Measurements from ENCODE around the gene ZBTB7B. TPM values are rescaled to one million over a fixed set of nuclear protein-coding genes. Genes with fewer than 3 reads are reported as not detected.
A peak's percentile ranks its signal among the peaks of the same experiment; 100 is the strongest.

ZBTB7B gene
- total RNA-seq (2014; rRNA removed), result 18.9 and 19.5 TPM in 2 replicates
- polyA plus RNA-seq (2012), result 13.9 TPM

GRCh38 chr1:155002464-155003226, at the start of gene ZBTB7B:
ZBTB7B (plus strand) TSS chr1:155002802; CDS start chr1:155014661, 11,859 bp downstream.
- no peak for DNase-seq (ENCODE audit: low read depth)

DNA sequence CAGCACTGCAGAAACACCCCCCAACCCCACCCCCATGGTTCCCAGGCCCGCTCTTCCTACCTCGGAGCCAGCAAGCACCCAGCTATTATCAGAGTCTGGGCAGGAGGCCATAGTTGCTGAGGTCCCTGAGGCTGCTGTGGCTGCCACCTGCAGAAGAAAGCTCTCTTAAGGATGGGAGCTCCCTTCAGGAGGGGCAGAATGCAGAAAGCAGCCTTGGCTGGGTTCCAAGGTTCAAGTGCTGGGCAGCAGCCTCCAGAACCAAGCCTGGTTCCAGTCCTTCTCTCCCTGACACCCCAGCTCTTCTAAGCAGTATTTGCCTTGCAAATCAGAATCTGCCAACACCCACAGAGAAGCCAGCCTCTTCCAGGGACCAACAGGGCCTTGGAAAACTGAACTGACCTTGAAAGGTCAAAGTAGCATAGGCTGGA, 49.0 kb upstream of the ZBTB7B start:
- no peak for DNase-seq (ENCODE audit: low read depth)

GRCh38 chr1:154954541-154954940, 48.1 kb upstream of the ZBTB7B start:
- no peak for DNase-seq (ENCODE audit: low read depth)

GRCh38 chr1:154955039-154955717, 47.4 kb upstream of the ZBTB7B start:
- peak; percentile 89 for DNase-seq (ENCODE audit: low read depth)

DNA sequence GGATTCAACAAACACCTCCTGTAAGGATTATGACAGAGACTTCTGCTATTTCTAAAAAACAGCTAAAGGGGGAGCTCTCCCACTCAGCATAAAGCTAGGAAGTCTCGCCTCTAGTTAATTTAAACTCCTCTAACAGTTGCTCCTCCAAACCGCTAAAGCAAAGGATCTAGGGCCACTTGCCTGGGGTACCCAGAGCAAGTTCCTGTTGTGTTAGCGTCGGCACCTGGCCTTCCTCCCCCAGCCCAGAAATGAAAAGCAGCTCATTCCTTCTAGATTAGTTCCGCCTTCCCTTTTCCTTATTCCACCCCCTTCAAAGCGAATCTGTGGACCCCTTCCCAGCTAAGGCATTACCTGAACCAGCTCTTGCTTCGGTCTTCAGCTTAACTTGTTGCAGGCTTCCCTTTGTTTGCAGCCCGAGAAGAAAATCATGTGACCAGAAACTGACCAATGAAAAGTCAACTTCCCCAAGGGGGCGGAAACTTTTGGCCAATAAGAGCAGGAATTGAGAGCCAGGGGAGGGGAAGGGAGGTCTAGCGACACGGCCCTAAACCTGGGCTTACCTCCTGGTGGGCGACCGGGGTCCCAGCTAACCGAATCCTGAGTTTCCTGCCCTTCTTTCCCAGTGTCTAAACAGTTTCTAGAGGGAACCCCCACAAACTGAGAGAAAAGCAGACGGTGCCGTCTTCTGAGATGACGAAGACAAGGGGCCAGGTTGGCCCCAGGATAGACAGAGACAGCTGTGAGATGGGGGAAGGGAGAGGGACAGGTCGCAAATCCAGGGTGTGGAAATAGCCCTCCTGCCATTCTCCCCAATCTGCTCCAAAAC, 46.7 kb upstream of the ZBTB7B start, which contains the start of gene PBXIP1:
Gene PBXIP1, minus strand, starts transcription at position 382 of the 826 bp plus-strand sequence. CDS start 2,378 bp downstream, outside the sequence.
- peak; percentile 93 for DNase-seq (ENCODE audit: low read depth)

GRCh38 chr1:154956544-154956941, 46.1 kb upstream of the ZBTB7B start:
- no peak for DNase-seq (ENCODE audit: low read depth)

GRCh38 chr1:154957091-154957657, 45.4 kb upstream of the ZBTB7B start:
- DNase-seq (ENCODE audit: low read depth), result no peak

GRCh38 chr1:154958036-154958435, 44.6 kb upstream of the ZBTB7B start:
- no peak for DNase-seq (ENCODE audit: low read depth)

GRCh38 chr1:154958681-154959425, 43.7 kb upstream of the ZBTB7B start:
- no peak for DNase-seq (ENCODE audit: low read depth)

GRCh38 chr1:154959426-154959780, 43.2 kb upstream of the ZBTB7B start:
- DNase-seq (ENCODE audit: low read depth), result no peak

DNA sequence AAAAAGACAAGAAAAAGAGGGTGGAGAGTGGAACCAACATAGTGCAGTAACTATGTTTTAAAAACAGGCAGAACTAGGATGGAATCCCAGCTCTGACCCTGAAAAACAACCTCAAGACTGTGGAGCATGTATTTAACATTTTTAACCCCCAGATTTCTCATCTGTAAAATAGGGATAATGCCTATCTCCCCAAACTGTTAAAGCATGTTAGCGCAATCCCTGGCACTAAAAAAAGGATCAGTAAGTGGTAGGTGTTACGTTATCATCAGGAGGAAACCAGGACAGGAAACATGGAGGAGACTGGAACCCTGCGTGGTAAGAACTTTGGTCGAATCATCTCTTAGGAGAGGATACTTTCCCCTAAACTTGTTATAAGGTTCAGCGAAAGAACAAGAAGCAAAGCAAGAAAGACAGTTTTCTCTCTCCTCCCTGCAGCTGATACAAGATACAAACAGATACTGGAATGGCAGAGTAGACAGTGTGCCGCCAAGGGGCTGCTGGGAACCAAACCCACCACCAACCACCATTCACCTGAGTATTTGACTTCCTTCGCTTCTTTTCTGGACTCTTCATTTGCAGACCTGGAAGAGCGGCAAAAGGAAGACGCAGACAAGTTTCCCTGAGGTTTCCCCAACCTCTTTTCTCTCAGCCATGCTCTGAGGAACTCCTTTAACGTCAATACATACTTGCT, 42.0 kb upstream of the ZBTB7B start:
- no peak for DNase-seq (ENCODE audit: low read depth)

DNA sequence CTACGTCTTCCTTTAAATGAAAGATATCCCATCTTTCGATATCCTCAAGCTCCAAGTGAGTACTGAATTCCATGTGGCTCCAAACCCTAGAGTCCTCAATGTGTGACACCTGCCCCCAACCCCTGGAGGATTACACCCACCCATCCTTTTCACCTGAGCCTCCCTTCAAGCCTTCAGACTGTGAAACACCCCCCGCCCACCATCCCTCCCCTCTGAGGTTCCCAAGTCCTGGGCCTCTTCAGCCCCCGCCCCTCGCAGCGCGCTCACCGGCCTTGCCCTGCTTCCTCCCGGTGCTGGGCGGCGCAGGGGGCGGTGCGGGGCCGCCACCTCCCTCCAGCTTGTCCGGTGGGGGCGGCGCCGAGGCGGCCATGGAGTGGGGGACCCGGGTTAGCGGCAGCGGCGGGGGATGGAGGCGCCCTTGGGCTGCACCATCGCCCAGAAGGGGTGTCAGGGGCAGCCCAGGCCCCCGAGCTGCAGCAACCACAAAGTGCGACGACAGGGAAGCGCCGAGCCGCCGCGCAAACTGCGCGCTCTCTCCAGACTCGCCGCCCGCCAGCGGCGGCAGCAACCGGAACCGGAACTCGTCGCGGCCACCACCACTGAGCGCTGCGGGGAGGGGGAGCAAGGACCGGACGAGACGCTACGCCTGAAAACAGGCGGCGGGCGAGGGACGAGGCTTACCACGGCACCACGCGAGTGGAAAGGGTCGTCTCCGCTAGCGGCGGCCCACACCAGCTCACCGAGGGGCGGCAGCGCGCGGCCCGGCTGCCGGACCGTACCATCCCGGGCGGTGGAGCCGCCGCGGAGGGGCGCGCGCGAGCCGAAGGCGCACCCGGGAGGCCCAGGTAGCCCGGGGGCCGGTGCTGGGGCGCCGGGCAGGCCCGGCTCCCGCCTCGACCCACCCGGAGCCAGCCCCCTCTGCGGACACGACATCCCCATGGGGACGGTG, 41.1 kb upstream of the ZBTB7B start, which contains the start of gene PYGO2:
Gene PYGO2, minus strand, starts transcription at position 576 of the 949 bp plus-strand sequence. Its CDS starts 206 bp downstream, at position 370.
- DNase-seq (ENCODE audit: low read depth), result peak; percentile 73

DNA sequence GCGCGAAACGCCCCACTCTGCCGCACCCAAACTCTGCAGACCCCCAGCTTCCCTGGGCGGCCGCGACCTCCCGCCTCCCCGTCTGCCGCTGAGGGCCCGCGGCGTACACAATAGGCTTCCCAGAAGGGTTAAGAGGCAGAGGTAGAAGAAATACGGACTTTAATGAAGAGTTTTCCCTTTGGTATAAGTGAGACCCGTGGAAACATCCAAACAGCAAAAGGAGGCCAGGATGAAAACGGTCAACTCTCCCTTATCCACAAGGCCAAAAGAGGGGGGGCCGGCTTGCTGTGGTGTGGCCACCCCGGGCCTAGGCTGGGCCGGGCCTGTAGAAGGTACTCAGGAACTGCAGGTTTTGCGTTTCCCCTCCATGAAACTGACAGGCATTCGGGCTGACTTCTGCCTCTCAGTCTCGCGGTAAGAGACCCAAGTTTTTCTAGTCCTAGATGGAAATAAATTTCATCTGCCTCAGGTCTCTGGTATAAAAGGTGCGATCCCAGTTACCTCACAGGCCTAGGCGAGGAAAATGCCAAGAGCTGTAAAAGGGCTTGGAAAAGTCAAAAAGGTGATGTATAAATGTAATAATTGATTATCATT, 40.3 kb upstream of the ZBTB7B start:
- peak; percentile 27 for DNase-seq (ENCODE audit: low read depth)

DNA sequence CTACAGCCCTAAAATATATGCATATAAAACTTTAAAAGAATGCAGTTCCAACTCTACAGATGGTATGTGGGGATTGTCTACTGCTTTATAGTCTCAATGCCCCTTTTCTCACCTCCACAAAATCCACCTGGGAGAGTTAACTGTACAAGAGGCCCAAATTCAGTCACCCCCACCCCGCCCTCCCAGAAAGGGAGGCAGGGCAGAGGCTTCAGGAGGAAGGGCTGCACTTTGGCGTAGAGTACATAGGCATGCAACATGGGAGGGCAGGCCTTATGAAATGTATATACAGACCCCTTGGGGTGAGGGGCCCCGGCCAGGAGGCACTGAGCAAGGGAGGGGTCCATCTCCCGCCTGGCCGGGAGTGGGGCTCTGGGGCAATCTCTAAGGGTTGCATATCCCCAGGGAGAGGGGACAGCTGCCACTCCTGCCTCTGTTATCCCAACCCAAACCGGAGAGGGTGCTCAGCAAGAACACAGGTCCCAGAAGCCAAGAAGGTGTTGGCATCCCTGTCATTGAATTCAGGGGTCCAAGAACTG, 39.7 kb upstream of the ZBTB7B start:
- no peak for DNase-seq (ENCODE audit: low read depth)

DNA sequence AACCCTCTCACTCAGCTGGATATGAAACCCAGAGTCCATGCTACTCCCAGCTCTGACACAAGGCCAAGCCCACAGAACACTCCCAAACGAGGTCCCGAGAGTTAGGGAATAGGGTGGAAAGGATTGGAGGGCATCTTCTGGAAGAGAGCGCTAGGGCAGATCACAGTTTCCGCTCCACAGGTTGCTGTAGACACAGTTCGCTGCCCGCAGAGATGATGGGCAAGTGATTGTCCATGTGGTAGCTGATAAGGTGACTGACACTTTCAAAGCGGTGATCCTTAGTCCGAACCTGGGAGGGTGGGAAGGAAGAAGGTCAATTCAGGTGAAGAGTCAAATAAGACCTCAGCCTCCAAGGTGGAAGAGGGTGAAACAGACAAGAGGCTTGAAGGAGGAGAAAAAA, 39.0 kb upstream of the ZBTB7B start:
- no peak for DNase-seq (ENCODE audit: low read depth)

GRCh38 chr1:154964359-154964758, 38.2 kb upstream of the ZBTB7B start:
- no peak for DNase-seq (ENCODE audit: low read depth)

DNA sequence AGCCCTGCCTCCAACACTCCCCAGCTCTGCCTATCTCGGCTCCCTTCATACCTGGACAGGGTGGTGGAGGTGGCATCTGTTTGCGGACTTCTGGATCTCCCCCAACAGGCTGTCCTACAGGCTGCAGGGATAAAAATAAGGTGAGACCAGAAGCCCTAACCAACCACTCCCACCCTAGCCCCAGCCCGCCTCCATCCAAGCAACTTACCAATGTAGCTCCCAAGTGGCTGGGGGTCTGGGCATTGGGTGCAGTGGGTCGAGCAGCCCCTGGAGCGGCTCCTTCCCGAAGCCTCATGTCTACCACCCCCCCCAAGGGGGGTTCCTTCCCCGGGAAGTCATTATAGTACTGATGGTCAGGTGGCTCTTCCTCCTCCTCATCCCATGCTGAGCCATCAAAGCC, 36.5 kb upstream of the ZBTB7B start:
- no peak for DNase-seq (ENCODE audit: low read depth)

DNA sequence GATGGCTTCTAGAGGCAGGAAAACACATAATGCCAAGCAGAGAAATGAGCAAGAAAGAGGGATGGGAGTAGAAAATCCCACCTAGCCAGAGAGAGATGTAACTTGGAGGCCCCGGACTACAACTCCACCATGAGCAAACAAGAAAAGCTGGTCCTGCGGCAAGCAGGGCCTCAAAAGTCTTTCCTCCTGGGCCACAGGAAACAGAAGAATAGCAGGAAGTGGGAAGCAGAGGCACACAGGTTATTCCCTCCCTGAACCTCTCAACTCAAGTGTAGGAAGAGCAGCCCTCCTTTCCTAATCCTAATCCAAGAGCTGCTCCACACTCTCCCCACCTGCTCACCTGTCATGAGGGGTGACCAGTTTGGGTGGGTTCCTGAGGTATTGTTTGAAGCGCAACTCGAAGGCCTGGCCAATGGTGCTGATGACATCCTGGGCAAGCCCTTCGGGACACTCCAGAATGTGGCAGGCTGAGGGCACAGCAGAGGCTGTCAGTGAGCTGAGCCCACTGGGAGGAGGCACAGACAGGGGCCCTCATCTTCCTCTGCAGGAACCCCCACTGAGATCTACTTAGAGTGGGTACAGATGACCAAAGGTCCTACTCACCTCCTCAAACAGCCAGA, 35.2 kb upstream of the ZBTB7B start:
- no peak for DNase-seq (ENCODE audit: low read depth)

Measured in LHCN-M2 (cell line).